GM12878 (cell line): ENCODE measurements around the gene RADIL. TPM values are rescaled to one million over a fixed set of nuclear protein-coding genes. Genes with fewer than 3 reads are reported as not detected.
"Not testable (repeated sequence)": the region's sequence is repeated elsewhere in the genome, so short reads cannot be mapped to it uniquely, and the experiment has no call there.

Source experiments
- ATAC-seq: fragments of 200-7000 bp; cut with Tn5 transposase; 3 replicates; pipeline ENCODE4 v1.9.1; 2020; ENCODE audit warnings: mild to moderate bottlenecking, moderate library complexity
- BruUV-seq: library from RNA; stranded (reverse); fragments of 400-500 nt; replicated peaks from 2 replicates; lab custom pipeline; 2021; lab: Mats Ljungman, UMichigan
- CTCF ChIA-PET: fragments of 300-600 bp; sonication (Branson Sonifier 250); formaldehyde crosslinking; extraction: SDS; loops from one replicate; lab custom pipeline; 2021; ENCODE audit warnings: inconsistent platforms; lab: Yijun Ruan, JAX
- POLR2A ChIA-PET: fragments of 350-600 bp; formaldehyde crosslinking; extraction: SDS; loops from one replicate; lab custom pipeline; 2021; ENCODE audit warnings: inconsistent platforms; lab: Charles Lee
- RAD21 ChIA-PET: fragments of 300-600 bp; sonication (Branson Sonifier 250); formaldehyde crosslinking; loops from one replicate; lab custom pipeline; 2023; ENCODE audit warnings: antibody characterized with exemption; ENCODE audit not compliant: unreplicated experiment; lab: Charles Lee
- SMC1A ChIA-PET: fragments of 300-600 bp; sonication (Branson Sonifier 250); formaldehyde crosslinking; loops from one replicate; lab custom pipeline; 2023; ENCODE audit not compliant: unreplicated experiment, uncharacterized antibody; lab: Charles Lee
- DNase-seq: peaks from one replicate; pipeline ENCODE4 v3.0.0-alpha.2; 2011; ENCODE audit warnings: low read depth, low spot score
- FAIRE-seq: peaks from 3 replicates; lab custom pipeline; 2011; peaks lifted over from hg19 to GRCh38; lab: Jason Lieb, UNC
- H2AFZ ChIP-seq: 2 replicates; pipeline ENCODE4 v1.6.0; 2011; ENCODE audit warnings: low read depth, low read length, control low read depth; ENCODE audit not compliant: control insufficient read depth
- H3K27ac ChIP-seq: 2 replicates; pipeline ENCODE4 v1.5.1; 2011; ENCODE audit warnings: control low read depth; ENCODE audit not compliant: control insufficient read depth, insufficient read depth
- H3K27me3 ChIP-seq, 2 experiments: replicated peaks in 1 of 2; 2 replicates each; pipeline versions ENCODE4 v1.6.0 to v1.6.1; 2011; ENCODE audit warnings: low read length in 1 of 2; ENCODE audit not compliant: control insufficient read depth in 2 of 2, insufficient read depth in 2 of 2
- H3K36me3 ChIP-seq, 2 experiments: 2 replicates each; pipeline ENCODE4 v1.5.1; 2011; ENCODE audit warnings: low read length in 1 of 2; ENCODE audit not compliant: control insufficient read depth in 2 of 2, insufficient read depth in 2 of 2
- H3K4me1 ChIP-seq: 2 replicates; pipeline ENCODE4 v1.6.1; 2011; ENCODE audit warnings: mild to moderate bottlenecking, low read length, moderate library complexity, mixed read lengths; ENCODE audit not compliant: control insufficient read depth, insufficient read depth
- H3K4me2 ChIP-seq: 2 replicates; pipeline ENCODE4 v1.6.0; 2011; ENCODE audit warnings: control low read depth; ENCODE audit not compliant: control insufficient read depth, insufficient read depth
- H3K4me3 ChIP-seq: fragments of 200-600 bp; sonication (generic); 2 replicates; pipeline ENCODE4 v1.5.1; 2016
- H3K79me2 ChIP-seq: 2 replicates; pipeline ENCODE4 v1.6.0; 2011; ENCODE audit warnings: low read length; ENCODE audit not compliant: control insufficient read depth, insufficient read depth
- H3K9ac ChIP-seq: 2 replicates; pipeline ENCODE4 v1.8.0; 2011; ENCODE audit warnings: low read length, control low read depth, mixed read lengths; ENCODE audit not compliant: control insufficient read depth, insufficient read depth
- H3K9me3 ChIP-seq: replicated peaks from 3 replicates; pipeline ENCODE4 v1.5.1; 2011; ENCODE audit warnings: mild to moderate bottlenecking, low read length; ENCODE audit not compliant: control insufficient read depth, insufficient read depth
- H4K20me1 ChIP-seq: 2 replicates; pipeline ENCODE4 v1.6.0; 2011; ENCODE audit not compliant: control insufficient read depth, insufficient read depth
- ATF2 ChIP-seq: IDR thresholded peaks from 2 replicates; pipeline ENCODE4 v1.6.1; 2012; ENCODE audit warnings: low read length, inconsistent platforms
- POLR2A ChIP-seq: IDR thresholded peaks from 2 replicates; pipeline ENCODE4 v1.6.1; 2011; ENCODE audit warnings: low read depth, mild to moderate bottlenecking, low read length
- WGBS: methylation state at CpG from one replicate; pipeline ENCODE4 v1.1.6; 2016; ENCODE audit warnings: low lambda C conversion rate; ENCODE audit not compliant: insufficient replicate concordance, insufficient coverage; ENCODE audit errors: missing lambda C conversion rate; 5-methylcytosine and 5-hydroxymethylcytosine counted together
- in situ Hi-C: fragments of 300-500 bp; cut with MboI; formaldehyde crosslinking; loops from 9 replicates; pipeline ENCODE4 v1.14.3; 2018; ENCODE audit warnings: mixed read lengths
- intact Hi-C: fragments of 100-400 bp; cut with micrococcal nuclease; formaldehyde crosslinking; loops from one replicate; pipeline ENCODE4 v1.14.2; 2022; ENCODE audit not compliant: unreplicated experiment
- polyA plus RNA-seq, 11 experiments: library from polyadenylated mRNA; depleted of rRNA in 4 of 11; unstranded in 6 of 11; stranded (reverse) in 5 of 11; fragments of >200 nt; fragmentation: Nextera tagmentation in 4 of 11; fragmentation: Illumina TruSeq in 1 of 11; extraction: Ambion mirVana in 4 of 11; extraction: Trizol in 1 of 11; gene quantifications; 1 replicate in 1 of 11; 2 replicates in 10 of 11; pipeline versions ENCODE4 v1.2.1 to v1.2.3, GENCODE V29; 2011 to 2016; ENCODE audit warnings: inconsistent platforms in 2 of 11, missing spikeins in 2 of 11, low read depth in 1 of 11
- total RNA-seq, 4 experiments: library from RNA; depleted of rRNA in 3 of 4; stranded (reverse); fragments of >200 nt in 3 of 4; fragmentation: Illumina TruSeq in 1 of 4; extraction: Trizol in 1 of 4; gene quantifications; 2 replicates each; pipeline versions ENCODE4 v1.2.1 to v1.2.3, GENCODE V29; 2013 to 2021

RADIL gene
- total and polyA plus RNA-seq, 10 of the 15 experiments (the other 5 are each of a cell fraction or from before 2014, with no cell fraction given) = 0.05 to 0.06 TPM; not detected in 8

- H4K20me1 ChIP-seq, in situ Hi-C loops, H3K9me3 ChIP-seq, H3K27me3 ChIP-seq, ATAC-seq, BruUV-seq, DNase-seq, H3K27ac ChIP-seq, H3K4me3 ChIP-seq, H3K4me2 ChIP-seq, RAD21 ChIA-PET, H3K4me1 ChIP-seq, H3K9ac ChIP-seq, H3K79me2 ChIP-seq, POLR2A ChIA-PET, FAIRE-seq, H2AFZ ChIP-seq: not testable (repeated sequence)
- WGBS = 95% methylated on average over 20 of the region's 30 CpGs
- SMC1A ChIA-PET = interaction anchor here (1.2 kb wide), 1 partner anchor 60 kb away, joined by 3 read pairs; no protein-coding TSS in a partner anchor
- intact Hi-C loops = loop anchor here (10.0 kb wide), 1 partner anchor 181 kb away; no protein-coding TSS in a partner anchor
- H3K36me3 ChIP-seq = peaks cover 0 to 16% of the 10 kb centered on the region in 2 experiments; a peak in 2 of 4 replicates
- CTCF ChIA-PET = interaction anchor here (0.6 to 2.8 kb wide), 3 partner anchors 18 to 325 kb away, joined by 4 to 12 read pairs (median 5); partner anchors contain the start of gene AP5Z1
Observed at GRCh38 chr7:4793385-4793993, 90.0 kb downstream of the RADIL start.

- peak; percentile 8 for ATAC-seq
- no peak overlapping the region for H2AFZ ChIP-seq
- FAIRE-seq = no peak
- peaks cover 0 to 16% of the 10 kb centered on the region in 2 experiments; a peak in 2 of 4 replicates for H3K36me3 ChIP-seq
- H3K4me3 ChIP-seq = no peak overlapping the region
- H3K27me3 ChIP-seq = no peaks in the 10 kb centered on the region
- no peaks in the 10 kb centered on the region; the same call in 2 of the 3 replicates for H3K9me3 ChIP-seq
- ChIA-PET CTCF (interaction anchor here (0.6 to 2.8 kb wide), 4 partner anchors 16 to 299 kb away, joined by 3 to 12 read pairs (median 4); partner anchors contain the start of gene AP5Z1), SMC1A (no interaction called here), POLR2A (no interaction called here), RAD21 (interaction anchor here (0.6 kb wide), 1 partner anchor 1350 kb away, joined by 3 read pairs; no protein-coding TSS in a partner anchor)
- H3K79me2 ChIP-seq = no peaks in the 10 kb centered on the region
- 82% methylated on average over 47 of the region's 47 CpGs for WGBS
- BruUV-seq = no TSS peak
- no peak overlapping the region for H3K27ac ChIP-seq
- TF ChIP-seq POLR2A = peak; percentile 68
- TF ChIP-seq ATF2 = no peak
- H3K4me2 ChIP-seq = no peak overlapping the region
- H4K20me1 ChIP-seq = no peaks in the 10 kb centered on the region
- DNase-seq = no peak
- in situ Hi-C loops = no loop called here
- no peak overlapping the region for H3K9ac ChIP-seq
- intact Hi-C loops = loop anchor here (10.0 kb wide), 1 partner anchor 182 kb away; no protein-coding TSS in a partner anchor
- no peaks in the 10 kb centered on the region for H3K4me1 ChIP-seq
Observed at GRCh38 chr7:4792537-4793126, 90.9 kb downstream of the RADIL start.
